ENCODE measurements around the gene SP100.
A peak's percentile ranks its signal among the peaks of the same experiment; 100 is the strongest.
"Not testable (repeated sequence)": the region's sequence is repeated elsewhere in the genome, so short reads cannot be mapped to it uniquely, and the experiment has no call there.

Gene SP100

DNA sequence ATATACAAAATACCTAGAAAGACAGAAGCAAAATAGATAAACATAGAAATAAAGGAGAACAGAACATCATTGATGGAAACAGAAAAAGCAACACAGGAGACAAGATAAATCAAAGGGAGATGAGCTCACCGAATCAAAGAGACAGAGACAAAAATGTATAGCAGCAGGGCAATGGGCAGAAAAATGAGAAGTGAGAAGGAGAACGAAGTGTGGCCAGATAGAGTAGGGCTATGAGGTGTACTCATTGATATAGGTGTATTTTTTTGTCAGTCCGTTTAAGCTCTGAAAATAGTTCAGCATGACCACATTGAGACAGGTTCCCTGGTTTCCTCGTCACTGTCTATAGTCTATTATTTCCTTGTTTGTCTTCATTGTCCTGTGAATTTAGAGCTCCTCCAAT is 55.1 kb downstream of the SP100 start:
- DNase-seq = no peak

DNA sequence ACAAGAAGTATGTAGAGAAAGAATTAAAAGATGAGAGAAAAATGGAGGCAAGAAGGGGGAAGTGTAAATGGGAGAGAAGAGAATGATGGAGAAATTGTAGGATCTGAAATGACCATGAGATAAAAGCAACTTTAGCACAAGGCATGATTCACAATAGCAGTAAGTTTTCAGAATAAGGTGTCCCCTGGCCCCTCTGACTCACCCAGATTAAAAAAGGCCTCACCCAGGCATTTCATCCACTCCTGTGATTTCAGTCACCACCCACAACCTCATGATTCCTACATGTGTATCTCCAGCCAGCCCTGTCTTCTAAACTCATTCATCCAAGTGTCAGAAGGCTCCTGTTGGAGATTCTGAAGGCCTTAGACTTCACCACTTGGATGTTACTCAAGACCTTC is 56.6 kb downstream of the SP100 start:
- peak; percentile 88 for DNase-seq

DNA sequence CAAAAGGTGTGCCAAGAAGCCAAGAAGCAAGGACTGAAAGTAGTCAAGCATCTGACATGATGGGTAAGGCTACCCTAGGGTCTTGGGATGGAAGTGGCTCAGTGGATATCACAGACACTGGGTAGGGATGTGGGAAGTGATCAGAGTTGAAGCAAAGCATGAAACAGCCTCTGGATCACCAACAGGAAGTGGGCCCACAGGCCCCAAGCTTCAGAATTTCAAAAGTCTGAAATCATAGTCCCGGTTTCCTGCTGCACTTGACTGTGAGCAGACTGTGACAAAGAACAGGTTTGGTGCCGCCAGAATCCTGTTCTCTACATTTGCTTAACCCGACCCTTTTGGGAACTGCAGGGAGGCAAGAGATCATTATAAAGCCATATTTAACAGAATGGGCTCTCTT is 57.4 kb downstream of the SP100 start:
- DNase-seq = no peak

DNA sequence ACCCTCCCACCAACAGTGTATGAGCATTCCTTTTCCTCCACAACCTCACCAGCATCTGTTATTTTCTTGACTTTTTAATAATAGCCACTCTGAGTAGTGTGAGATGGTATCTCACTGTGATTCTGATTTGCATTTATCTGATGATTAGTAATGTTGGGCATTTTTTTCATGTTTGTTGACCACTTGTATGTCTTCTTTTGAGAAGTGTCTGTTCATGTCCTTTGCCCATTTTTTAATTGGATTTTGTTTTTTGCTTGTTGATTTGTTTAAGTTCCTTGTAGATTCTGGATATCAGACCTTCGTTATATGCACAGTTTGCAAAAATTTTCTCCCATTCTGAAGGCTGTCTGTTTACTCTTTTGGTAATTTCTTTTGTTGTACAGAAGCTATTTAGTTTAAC is 59.1 kb downstream of the SP100 start:
- DNase-seq = no peak

DNA sequence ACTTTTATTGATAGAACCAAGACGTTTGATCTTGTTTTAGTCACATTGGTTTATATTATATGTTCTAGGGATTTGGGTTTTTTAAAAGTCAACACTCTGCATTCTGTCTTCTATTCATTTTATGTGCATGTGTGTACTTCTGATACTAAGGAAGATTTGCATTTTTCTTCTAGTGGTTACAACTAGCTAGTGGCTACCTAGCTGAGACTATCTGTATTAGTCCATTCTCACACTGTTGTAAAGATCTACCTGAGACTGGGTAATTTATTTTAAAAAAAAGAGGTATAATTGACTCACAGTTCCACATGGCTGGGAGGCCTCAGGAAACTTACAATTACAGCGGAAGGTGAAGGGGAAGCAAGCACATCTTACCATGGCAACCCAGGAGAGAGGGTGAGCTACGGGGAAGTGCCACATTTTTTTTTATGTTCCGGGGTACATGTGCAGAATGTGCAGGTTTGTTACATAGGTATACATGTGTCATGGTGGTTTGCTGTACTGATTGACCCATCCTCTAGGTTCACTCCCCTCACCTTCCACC is 69.9 kb downstream of the SP100 start:
- DNase-seq = no peak

DNA sequence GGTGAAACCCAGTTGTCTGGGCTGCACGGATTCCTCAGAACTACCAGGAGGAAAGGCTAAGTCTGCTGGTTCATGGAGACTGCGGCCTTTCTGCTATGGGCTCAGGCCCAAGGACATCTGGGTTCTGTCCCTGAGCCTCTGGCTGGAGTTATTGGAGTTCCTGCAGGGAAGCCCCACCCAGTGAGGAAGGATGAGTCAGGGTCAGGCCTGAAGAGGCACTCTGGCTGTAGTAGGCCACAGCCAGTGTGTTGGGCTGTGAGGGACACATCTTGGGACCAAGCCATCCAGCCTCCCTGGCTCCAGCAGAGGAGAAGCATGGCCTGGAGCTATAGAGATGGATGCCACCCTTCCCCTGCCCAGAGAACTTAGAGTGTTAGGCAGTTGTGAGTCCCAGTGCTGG is 75.2 kb downstream of the SP100 start:
- DNase-seq = not testable (repeated sequence)

DNA sequence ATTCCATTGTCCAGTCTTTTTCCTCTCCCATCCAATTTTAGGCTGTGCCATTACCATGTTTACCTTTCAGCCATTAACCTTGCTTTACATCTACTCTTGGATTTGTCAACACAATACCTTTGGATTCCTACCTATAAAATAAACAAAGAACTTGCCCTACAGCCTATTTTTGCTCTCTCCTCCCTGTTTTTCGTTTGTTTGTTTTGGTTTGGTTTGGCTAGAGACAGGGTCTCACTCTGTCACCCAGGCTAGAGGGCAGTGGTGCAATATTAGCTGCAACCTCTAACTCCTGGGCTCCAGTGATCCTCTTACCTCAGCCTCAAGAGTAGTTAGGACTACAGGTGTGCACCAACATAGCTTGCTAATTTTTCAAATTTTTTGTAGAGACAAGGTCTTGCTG is 76.1 kb downstream of the SP100 start:
- DNase-seq = no peak

DNA sequence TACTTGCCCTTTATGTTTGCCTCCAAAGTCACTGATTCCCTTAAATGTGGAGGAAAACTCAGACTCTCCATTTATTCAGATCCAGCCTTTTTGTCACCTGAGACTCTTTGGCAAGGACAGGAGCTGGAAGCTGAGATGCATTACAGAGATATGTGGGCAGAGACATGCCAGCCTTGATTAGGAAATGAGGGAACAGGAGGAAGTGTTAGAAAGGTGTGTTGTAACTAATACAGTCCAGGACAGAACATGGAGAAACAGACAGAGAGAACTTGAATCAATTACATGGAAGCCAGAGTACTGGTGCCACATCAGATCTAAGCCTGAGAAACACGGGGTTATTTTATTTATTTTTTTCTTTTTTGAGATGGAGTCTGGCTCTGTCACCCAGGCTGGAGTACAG is 79.0 kb downstream of the SP100 start:
- no peak for DNase-seq

DNA sequence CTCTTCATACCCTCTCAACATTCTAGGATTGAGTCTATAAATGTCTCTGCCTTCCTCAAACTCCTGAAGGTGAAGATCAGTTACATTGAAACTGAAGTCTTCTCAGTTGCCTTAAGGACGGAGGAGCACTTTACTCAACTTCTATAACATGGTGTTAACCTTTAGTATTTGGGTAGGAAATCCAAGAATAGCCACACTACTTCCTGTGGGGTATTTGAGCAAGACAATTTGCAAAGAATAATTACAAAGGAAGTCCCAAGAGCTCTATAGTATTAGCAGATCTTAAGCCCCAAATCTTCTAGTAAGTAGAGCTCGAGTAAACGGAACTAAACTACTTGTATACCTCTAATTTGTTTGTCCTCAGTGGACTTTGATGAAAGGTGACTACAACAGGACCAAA is 80.9 kb downstream of the SP100 start:
- no peak for DNase-seq

DNA sequence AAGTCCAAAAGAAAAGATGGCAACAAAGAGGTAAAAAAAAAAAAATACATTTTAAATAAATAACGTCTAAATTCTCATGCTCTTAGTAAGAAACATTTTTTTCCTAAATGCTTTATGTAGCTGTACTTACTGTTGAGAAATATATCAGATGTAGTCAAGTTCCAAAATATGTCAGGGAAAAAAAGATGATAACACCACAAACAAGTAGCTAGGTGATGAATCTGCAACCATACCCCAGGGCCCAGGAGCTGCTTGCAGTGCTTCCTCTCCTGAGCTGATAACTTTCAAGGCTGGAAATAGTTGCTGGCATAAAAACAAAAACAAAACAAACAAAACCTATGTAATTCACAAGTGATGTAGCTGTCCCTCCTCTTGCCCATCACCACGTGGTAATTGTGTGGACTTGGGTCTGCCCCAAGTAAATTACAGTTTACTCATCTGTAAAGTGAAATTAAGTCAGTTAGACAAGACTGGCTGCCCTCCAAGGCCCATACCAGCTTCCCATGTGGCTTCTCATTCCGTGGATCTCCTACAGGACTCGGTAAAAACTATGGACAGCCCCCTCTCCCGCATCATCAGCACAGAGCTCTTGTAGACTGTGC is 82.6 kb downstream of the SP100 start:
- no peak for DNase-seq

DNA sequence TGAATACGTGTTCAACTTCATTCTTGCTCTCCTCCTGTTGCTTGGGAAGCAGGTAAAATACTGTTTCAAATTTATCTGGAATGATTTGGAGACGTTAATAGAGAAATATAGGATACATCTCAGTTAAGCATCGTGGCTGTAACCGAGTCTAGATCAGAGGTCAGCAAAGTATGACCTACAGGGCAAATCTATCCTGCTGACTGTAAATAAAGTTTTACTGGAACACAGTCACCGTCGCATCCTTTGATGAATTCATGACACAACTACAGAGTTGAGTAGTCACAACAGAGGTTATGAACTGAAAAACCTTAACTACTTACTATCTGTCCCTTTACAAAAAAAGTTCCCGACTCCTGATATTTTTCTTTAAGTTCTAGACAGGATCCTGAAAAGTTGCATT is 86.6 kb downstream of the SP100 start:
- no peak for DNase-seq

DNA sequence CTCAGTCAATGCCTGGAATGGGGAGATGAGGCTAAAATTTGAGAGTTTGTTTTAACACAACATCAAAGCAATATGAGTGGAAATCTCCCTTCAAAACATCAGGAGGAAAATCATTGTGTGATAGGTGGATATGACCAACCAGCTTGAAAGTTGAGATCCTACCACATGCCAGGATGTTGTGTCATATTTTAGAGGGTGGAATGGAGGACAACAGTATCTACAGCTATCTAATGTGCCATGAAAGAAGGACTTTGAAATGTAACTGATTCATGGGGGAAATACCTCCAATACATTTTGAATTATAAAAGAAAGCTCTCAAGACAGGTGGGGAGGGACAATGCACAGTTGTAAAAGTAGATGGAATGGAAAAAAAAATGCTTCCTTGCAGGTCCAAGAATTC is 87.8 kb downstream of the SP100 start:
- no peak for DNase-seq

DNA sequence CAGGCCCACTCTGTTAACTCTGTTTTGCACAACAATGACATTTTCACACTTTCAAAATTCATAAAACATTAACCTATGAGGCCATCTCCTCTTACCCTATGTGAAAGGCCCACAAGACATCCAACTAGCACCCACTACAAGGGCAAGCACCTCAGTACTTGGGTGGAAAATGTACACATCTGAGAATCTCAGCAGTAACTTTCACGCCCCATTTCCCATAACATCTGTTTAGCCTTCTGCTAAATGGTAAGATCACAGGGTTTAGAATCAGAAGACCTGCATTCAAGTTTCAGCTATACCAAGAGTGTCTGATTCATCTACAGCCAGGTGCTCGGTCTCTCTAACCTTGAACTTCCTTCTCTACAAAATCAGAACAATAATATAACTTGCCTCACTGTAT is 89.2 kb downstream of the SP100 start:
- DNase-seq = no peak

DNA sequence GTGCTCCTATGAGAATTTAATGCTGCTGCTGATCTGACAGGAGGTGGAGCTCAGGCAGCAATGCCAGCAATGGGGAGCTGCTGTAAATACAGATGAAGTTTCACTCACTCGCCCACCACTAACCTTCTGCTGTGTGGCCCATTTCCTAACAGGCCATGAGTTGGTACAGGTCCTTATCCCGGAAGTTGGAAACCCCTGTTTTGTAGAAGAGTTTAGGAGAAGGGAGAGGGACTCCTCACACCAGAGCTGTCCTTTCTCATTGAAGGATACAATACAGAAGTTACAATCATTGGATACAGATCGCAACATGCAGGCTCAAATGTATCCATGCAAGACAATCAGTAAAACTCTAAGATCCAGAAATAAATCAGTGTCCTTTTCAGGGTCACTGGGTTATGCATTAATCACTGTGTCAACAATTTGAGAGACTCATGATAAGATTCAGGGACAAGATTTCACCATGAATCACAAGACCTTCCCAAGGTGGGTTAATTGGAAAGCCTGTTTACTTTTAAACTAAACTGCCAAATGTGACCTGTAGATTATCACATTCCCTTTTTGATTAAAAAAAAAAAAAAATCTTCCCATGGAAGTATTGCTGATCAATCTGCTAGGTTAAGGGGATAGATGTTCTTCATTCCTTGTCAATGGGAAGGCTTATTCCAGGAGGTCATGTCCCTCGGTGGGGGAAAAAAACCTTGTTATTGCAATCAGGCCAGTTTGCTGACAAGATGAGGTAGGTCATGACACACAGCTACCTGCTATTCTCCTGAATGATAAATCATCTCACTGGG is 97.2 kb downstream of the SP100 start:
- no peak for DNase-seq

DNA sequence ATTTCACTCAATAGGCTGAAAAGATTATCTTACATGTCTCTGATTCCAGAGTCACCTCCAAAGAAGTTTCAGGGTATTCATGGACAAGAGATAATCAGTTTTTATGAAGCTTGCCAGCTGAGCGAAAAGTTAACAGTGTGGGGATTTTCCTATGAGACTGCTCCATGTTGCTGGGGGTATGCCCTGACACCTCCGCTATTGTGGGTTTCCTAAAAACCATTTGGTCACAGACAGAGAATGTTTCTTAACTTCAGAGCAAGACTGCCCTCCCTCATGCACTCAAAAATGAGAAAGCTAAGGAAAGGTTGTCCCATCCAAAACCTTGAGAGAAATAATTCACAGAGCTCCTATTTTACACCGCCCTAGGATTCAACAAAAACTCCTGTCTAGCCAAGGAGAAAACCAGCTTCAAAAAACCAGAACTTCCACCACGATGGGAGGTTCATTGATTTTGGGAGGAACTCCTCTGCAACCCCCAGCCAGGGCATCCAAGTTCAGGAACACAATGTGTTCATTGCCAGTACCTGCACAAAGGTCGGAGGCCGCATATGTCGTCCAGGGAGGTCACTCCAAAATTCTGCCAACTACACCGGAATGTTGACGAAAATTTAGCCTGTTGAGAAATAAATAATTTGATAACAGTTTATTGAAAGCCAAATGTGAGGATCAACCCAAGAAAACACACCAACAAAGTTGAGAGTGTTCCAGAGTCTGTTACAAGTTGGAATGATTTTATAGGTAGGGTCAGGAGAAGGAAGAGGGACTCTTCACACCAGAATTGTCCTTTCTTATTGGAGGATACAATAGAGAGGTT is 104.3 kb downstream of the SP100 start:
- DNase-seq = no peak

DNA sequence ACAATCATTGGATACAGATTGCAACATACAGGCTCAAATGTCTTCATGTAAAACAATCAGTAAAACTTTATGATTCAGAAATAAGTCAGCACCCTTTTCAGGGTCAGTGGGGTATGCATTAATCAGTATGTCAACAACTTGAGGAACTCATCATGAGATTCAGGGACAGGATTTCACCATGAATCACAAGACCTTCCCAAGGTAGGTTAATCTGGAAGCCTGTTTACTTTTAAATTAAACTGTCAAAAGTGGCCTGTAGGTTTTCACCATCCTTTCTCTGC is 104.8 kb downstream of the SP100 start:
- DNase-seq = peak; percentile 43

DNA sequence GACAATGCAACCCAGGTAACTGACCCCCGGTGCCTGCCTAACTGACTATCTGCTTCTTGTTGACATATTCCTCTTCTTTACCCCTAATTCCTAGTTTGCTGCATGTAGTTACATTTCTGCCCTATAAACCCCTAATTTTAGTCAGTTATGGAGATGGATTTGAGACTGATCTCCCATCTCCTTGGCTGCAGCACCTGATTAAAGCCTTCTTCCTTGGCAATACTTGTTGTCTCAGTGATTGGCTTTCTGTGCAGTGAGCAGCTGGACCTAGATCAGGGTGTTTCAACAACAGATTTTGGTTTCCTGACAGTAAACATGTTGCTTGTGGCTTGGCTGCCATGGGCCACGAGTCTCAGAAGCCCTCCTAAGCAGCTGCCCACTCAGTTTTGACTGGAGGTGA is 105.4 kb downstream of the SP100 start:
- DNase-seq = no peak

DNA sequence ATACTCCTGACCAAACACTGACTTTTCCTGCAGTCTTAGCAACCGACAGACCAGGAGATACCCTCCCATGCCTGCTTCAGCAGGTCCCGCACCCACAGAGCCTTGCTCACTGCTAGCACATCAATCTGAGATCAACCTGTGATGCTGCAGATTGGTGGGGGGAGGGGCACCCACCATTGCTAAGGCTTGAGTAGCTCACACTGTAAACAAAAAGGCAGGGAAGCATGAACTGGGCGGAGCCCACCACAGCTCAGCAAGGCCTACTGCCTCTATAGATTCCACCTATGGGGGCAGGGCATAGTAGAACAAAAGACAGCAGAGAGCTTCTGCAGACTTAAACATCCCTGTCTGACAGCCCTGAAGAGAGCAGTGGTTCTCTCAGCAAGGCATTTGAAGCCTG is 109.7 kb downstream of the SP100 start:
- DNase-seq = no peak

DNA sequence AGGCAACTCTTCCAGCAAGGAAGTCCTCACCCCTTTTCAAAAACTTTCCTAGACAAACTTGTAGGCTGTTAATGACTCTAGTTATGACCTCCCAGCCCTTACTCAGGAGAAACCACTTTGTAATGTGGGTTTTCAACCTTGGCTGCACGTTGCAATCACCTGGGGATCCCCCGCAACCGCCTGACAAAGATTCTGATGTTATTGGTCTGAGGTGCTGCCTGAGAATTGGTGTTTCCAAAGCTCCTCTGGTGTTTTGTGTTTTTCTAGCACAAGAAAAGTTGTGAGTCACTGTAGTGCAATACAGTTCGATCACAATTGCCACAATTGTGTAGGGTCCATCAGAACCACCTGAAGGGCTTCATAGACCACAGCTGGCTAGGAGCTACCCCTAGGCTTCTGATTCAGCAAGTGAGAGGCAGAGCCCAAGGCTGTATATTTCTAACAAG is 121.6 kb downstream of the SP100 start:
- no peak for DNase-seq

DNA sequence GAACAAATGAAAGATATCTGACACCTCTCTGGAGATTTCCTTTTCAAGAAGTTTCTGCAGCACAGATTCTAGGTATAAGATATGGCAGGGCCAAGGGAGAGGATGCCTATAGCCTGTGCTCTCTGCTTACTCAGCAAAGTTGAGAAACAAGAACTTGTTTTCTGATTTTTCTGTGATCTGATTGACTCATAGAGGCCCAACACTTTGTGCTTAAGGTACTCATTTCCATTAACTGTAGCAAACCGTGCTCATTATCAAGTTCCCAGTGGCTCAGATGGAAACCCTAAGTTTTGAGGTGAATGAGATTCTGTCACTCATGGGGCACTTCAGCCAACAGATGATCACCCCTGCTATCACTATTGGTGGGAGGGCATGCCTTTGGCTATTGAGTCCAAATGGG is 124.3 kb downstream of the SP100 start:
- DNase-seq = no peak

DNA sequence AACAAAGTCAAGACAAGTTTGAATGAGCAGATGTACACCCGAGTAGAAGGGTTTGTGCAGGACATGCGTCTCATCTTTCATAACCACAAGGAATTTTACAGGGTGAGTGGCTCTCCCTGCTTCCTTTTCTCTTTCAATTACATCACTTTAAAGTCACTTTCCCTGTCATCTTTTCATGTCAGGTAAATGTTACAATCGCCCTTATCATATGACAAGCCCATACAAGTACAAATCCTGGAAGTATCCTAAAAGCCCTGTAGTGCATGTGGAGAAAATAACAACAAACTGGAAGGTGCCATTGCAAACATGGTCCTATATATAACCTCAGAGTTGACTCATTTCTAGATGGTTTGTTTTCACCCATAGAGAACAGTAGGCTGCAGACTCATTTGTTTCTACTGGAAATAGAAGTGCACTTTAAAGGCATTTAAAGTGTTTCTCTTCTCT is 126.0 kb downstream of the SP100 start:
- no peak for DNase-seq

DNA sequence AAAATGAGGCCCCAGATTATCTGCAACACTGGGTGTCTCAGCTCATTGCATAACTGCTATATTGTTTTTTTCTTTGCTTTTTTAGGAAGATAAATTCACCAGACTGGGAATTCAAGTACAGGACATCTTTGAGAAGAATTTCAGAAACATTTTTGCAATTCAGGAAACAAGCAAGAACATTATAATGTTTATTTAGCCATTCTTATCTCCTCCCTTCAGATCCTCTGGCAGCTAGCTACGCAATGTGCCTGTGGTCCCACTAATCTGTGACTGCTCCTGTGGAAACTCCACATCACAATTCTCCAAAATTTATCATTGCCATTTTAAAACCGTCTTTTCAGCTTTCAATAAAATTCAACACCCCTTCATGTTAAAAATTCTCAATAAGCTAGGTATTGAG is 126.8 kb downstream of the SP100 start:
- no peak for DNase-seq

DNA sequence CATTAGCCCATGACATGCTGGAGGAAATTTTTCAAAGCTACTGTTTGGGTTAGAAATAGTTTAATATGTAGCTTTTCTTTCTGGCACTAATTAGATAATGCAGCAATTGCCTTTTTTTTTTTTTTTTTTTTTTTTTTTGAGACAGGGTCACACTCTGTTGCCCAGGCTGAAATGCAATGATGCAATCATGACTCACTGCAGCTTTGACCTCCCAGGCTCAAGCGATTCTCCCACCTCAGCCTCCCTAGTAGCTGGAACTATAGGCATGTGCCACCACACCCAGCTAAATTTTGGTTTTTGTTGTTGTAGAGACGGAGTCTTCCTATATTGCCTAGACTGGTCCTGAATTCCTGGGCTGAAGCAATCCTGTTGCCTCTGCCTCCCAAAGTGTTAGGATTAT is 136.2 kb downstream of the SP100 start:
- no peak for DNase-seq

DNA sequence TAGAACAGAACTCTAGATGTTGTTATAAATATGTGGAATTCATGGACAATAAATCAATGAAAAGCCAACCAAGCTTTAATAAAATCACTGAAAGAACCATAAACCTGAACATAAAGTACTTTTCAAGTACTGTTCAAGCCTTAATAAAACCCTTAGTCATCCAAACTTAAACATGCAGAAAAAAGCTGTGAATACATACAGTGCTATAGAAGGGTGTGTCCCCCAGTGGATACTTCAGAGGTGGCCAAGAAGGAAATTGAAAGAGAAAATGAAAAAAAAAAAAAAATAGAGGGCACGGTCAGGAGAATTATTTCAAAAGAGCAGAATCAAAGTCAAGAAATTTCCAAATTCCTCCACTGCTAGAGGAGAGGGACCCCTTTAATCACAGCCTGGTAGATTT is 141.1 kb downstream of the SP100 start:
- no peak for DNase-seq

All from NCI-H226 (cell line).